ENCODE results near the gene SLC43A2.

SLC43A2 gene

GRCh38 chr17:1643293-1643998 lies 14.8 kb upstream of the SLC43A2 start:
- peak; percentile 68 for DNase-seq

- DNase-seq = no peak
These were observed 12.4 kb upstream of the SLC43A2 start for GRCh38 chr17:1641065-1641403.

GRCh38 chr17:1640329-1641064 lies 11.9 kb upstream of the SLC43A2 start:
- no peak for DNase-seq

GRCh38 chr17:1639549-1640180 lies 11.0 kb upstream of the SLC43A2 start:
- no peak for DNase-seq

- no peak for DNase-seq
These were observed 10.1 kb upstream of the SLC43A2 start for GRCh38 chr17:1638624-1639300.

GRCh38 chr17:1638171-1638590 lies 9.5 kb upstream of the SLC43A2 start:
- no peak for DNase-seq

GRCh38 chr17:1636732-1637285 lies 8.2 kb upstream of the SLC43A2 start:
- no peak for DNase-seq

GRCh38 chr17:1635675-1636465 lies 7.2 kb upstream of the SLC43A2 start:
- no peak for DNase-seq

- DNase-seq = no peak
These were observed 6.4 kb upstream of the SLC43A2 start for GRCh38 chr17:1634841-1635650.

- DNase-seq = no peak
These were observed 2.0 kb upstream of the SLC43A2 start for GRCh38 chr17:1630662-1631061.

GRCh38 chr17:1629504-1630310 lies 1.1 kb upstream of the SLC43A2 start:
- peak; percentile 83 for DNase-seq

- DNase-seq = peak; percentile 96
These were observed 346 bp upstream of the SLC43A2 start for GRCh38 chr17:1628856-1629503.

GRCh38 chr17:1627182-1627981 lies 1.3 kb downstream of the SLC43A2 start:
- DNase-seq = peak; percentile 79

- DNase-seq = no peak
These were observed 2.3 kb downstream of the SLC43A2 start for GRCh38 chr17:1626333-1626732.

GRCh38 chr17:1625581-1625980 lies 3.1 kb downstream of the SLC43A2 start:
- peak; percentile 63 for DNase-seq

- peak; percentile 15 for DNase-seq
These were observed 3.6 kb downstream of the SLC43A2 start for GRCh38 chr17:1625053-1625452.

- no peak for DNase-seq
These were observed 4.0 kb downstream of the SLC43A2 start for GRCh38 chr17:1624650-1625049.

GRCh38 chr17:1623057-1623630 lies 5.5 kb downstream of the SLC43A2 start:
- no peak for DNase-seq

Measured in hematopoietic multipotent progenitor cell treated with erythropoietin and hydrocortisone succinate and interleukin-3 and kit ligand, for 6 days (in vitro differentiated cells).